Brain microvascular endothelial cell (primary cell): ENCODE data around the gene TMEM59.

ENCODE experiments used
- DNase-seq: peaks from one replicate; pipeline ENCODE4 v3.0.0-alpha.2; 2020
- H3K27ac ChIP-seq: fragments of 250-450 bp; sonication (Bioruptor Pico); 2 replicates; pipeline ENCODE4 v1.5.1; 2020; ENCODE audit warnings: mild to moderate bottlenecking, moderate library complexity
- H3K27me3 ChIP-seq: fragments of 250-450 bp; sonication (Bioruptor Pico); replicated peaks from 2 replicates; pipeline ENCODE4 v1.5.1; 2020; ENCODE audit warnings: mild to moderate bottlenecking
- H3K36me3 ChIP-seq: fragments of 250-450 bp; sonication (Bioruptor Pico); replicated peaks from 2 replicates; pipeline ENCODE4 v1.5.1; 2020; ENCODE audit warnings: mild to moderate bottlenecking
- H3K4me3 ChIP-seq: 2 replicates; pipeline ENCODE4 v1.5.1; 2011; ENCODE audit warnings: low read depth, mild to moderate bottlenecking, control low read depth, low read length, moderate library complexity
- CTCF ChIP-seq: IDR thresholded peaks from 2 replicates; pipeline ENCODE4 v1.5.1; 2011; ENCODE audit warnings: low read depth, mild to moderate bottlenecking, moderate library complexity, low read length, control low read depth, inconsistent platforms; ENCODE audit errors: missing control alignments
- in situ Hi-C: cut with HindIII; loops from 2 replicates; pipeline ENCODE4 v1.10.0; 2017; ENCODE audit warnings: low sequenced_read_pairs, low pct_ligation_motif_present

TMEM59 gene

GRCh38 chr1:53987880-53988279 is 65.1 kb downstream of the TMEM59 start:
- no peaks in the 10 kb centered on the region for H3K36me3 ChIP-seq
- no peak for DNase-seq
- H3K27me3 ChIP-seq: no peaks in the 10 kb centered on the region
- no peak overlapping the region for H3K4me3 ChIP-seq
- no peak for TF ChIP-seq CTCF
- in situ Hi-C loops: no loop called here
- H3K27ac ChIP-seq: no peak overlapping the region

- Histone ChIP-seq H3K36me3 (no peaks in the 10 kb centered on the region), H3K27ac (no peak overlapping the region), H3K4me3 (no peak overlapping the region), H3K27me3 (no peaks in the 10 kb centered on the region)
- no peak for TF ChIP-seq CTCF
- in situ Hi-C loops: no loop called here
- no peak for DNase-seq
Measured at GRCh38 chr1:53986458-53986857, 66.5 kb downstream of the TMEM59 start.

GRCh38 chr1:53984726-53985125 is 68.3 kb downstream of the TMEM59 start:
- TF ChIP-seq CTCF: no peak
- DNase-seq: no peak
- H3K4me3 ChIP-seq: no peak overlapping the region
- in situ Hi-C loops: no loop called here
- no peak overlapping the region for H3K27ac ChIP-seq
- no peaks in the 10 kb centered on the region for H3K27me3 ChIP-seq
- H3K36me3 ChIP-seq: no peaks in the 10 kb centered on the region

- DNase-seq: no peak
- Histone ChIP-seq H3K27me3 (no peaks in the 10 kb centered on the region), H3K27ac (no peak overlapping the region), H3K36me3 (no peaks in the 10 kb centered on the region), H3K4me3 (peak overlapping the region; percentile 45)
- no peak for TF ChIP-seq CTCF
- in situ Hi-C loops: no loop called here
Measured at GRCh38 chr1:53982763-53983104, 70.3 kb downstream of the TMEM59 start.

- peak; percentile 36 for DNase-seq
- in situ Hi-C loops: no loop called here
- Histone ChIP-seq H3K27ac (peak overlapping the region; percentile 33), H3K27me3 (no peaks in the 10 kb centered on the region), H3K36me3 (no peaks in the 10 kb centered on the region), H3K4me3 (peak overlapping the region; percentile 45)
- no peak for TF ChIP-seq CTCF
Measured at GRCh38 chr1:53982034-53982762, 70.8 kb downstream of the TMEM59 start.

- Histone ChIP-seq H3K36me3 (no peaks in the 10 kb centered on the region), H3K27ac (no peak overlapping the region), H3K4me3 (no peak overlapping the region), H3K27me3 (no peaks in the 10 kb centered on the region)
- peak; percentile 16 for DNase-seq
- TF ChIP-seq CTCF: no peak
- in situ Hi-C loops: no loop called here
Measured at GRCh38 chr1:53981220-53981619, 71.8 kb downstream of the TMEM59 start.
